ENCODE results near the gene CCN5.
A peak's percentile ranks its signal among the peaks of the same experiment; 100 is the strongest.

The CCN5 gene

GRCh38 chr20:44771172-44771535, 56.0 kb downstream of the CCN5 start:
- no peak overlapping the region for H3K4me3 ChIP-seq (ENCODE audit: control insufficient read depth, low read depth, low read length)
- DNase-seq (ENCODE audit: low read depth): no peak
- TF ChIP-seq CTCF (conservative IDR thresholded peaks at IDR 0.05; ENCODE audit: control insufficient read depth, insufficient read depth, low read depth, low read length): no peak

GRCh38 chr20:44772636-44773035, 57.5 kb downstream of the CCN5 start:
- DNase-seq (ENCODE audit: low read depth): no peak
- no peak overlapping the region for H3K4me3 ChIP-seq (ENCODE audit: control insufficient read depth, low read depth, low read length)
- no peak for TF ChIP-seq CTCF (conservative IDR thresholded peaks at IDR 0.05; ENCODE audit: control insufficient read depth, insufficient read depth, low read depth, low read length)

GRCh38 chr20:44773070-44773829, 58.1 kb downstream of the CCN5 start:
- no peak for DNase-seq (ENCODE audit: low read depth)
- H3K4me3 ChIP-seq (ENCODE audit: control insufficient read depth, low read depth, low read length): no peak overlapping the region
- no peak for TF ChIP-seq CTCF (conservative IDR thresholded peaks at IDR 0.05; ENCODE audit: control insufficient read depth, insufficient read depth, low read depth, low read length)

- H3K4me3 ChIP-seq (ENCODE audit: control insufficient read depth, low read depth, low read length): no peak overlapping the region
- peak; percentile 21 for DNase-seq (ENCODE audit: low read depth)
- TF ChIP-seq CTCF (conservative IDR thresholded peaks at IDR 0.05; ENCODE audit: control insufficient read depth, insufficient read depth, low read depth, low read length): no peak
Observed at GRCh38 chr20:44776980-44777379, 61.8 kb downstream of the CCN5 start.
